Mucosa of stomach (tissue), 1 donor: ENCODE results near the gene CEP83.
"Not testable (repeated sequence)": the region's sequence is repeated elsewhere in the genome, so short reads cannot be mapped to it uniquely, and the experiment has no call there.

Experiments used
- H3K27me3 ChIP-seq: one replicate; pipeline ENCODE4 v1.7.0; 2013; ENCODE audit warnings: mild to moderate bottlenecking, low read length; ENCODE audit not compliant: control insufficient read depth, insufficient read depth
- H3K36me3 ChIP-seq: one replicate; pipeline ENCODE4 v1.7.0; 2013; ENCODE audit warnings: low read length; ENCODE audit not compliant: control insufficient read depth, insufficient read depth
- H3K4me1 ChIP-seq: one replicate; pipeline ENCODE4 v1.7.0; 2013; ENCODE audit warnings: mild to moderate bottlenecking, low read length; ENCODE audit not compliant: control insufficient read depth, insufficient read depth
- H3K4me3 ChIP-seq: one replicate; pipeline ENCODE4 v1.7.0; 2013; ENCODE audit warnings: low read length
- H3K9ac ChIP-seq: one replicate; pipeline ENCODE4 v1.7.0; 2013; ENCODE audit warnings: mild to moderate bottlenecking, low read length, moderate library complexity
- H3K9me3 ChIP-seq: one replicate; pipeline ENCODE4 v1.7.0; 2013; ENCODE audit warnings: mild to moderate bottlenecking, low read length, moderate library complexity; ENCODE audit not compliant: control insufficient read depth
- donor health status: Pancreatic carcinoma.

Gene CEP83

GRCh38 chr12:94316600-94316999, 143.1 kb downstream of the CEP83 start:
- H3K9me3 ChIP-seq = peaks cover 13% of the 10 kb centered on the region
- not testable (repeated sequence) for H3K4me1 ChIP-seq, H3K9ac ChIP-seq, H3K4me3 ChIP-seq, H3K27me3 ChIP-seq, H3K36me3 ChIP-seq

GRCh38 chr12:94312378-94312777, 147.3 kb downstream of the CEP83 start:
- Histone ChIP-seq H3K9me3 (no peaks in the 10 kb centered on the region), H3K4me3 (no peak overlapping the region), H3K27me3 (no peaks in the 10 kb centered on the region), H3K9ac (no peak overlapping the region), H3K4me1 (no peaks in the 10 kb centered on the region), H3K36me3 (no peaks in the 10 kb centered on the region)

DNA sequence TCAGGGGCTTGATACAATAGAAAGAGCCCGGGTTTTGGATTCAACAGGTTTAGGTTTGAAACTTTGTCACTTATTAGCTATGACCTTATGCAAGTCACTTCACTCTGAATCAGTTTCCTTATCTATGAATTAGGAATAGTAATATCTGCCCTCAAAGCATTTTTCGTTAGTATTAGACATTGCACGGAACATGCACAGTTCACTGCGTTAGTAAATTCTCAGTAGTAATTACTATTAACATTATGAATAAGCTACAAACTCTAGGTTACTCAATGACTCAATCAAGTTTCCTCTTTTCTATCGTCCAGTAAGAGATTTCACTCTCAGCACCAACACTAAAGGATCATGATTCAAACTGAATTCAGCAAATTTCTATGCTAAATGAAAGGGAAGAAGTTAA, 150.3 kb downstream of the CEP83 start:
- H3K4me1 ChIP-seq = no peaks in the 10 kb centered on the region
- H3K27me3 ChIP-seq = no peaks in the 10 kb centered on the region
- H3K36me3 ChIP-seq = no peaks in the 10 kb centered on the region
- no peak overlapping the region for H3K4me3 ChIP-seq
- H3K9me3 ChIP-seq = no peaks in the 10 kb centered on the region
- H3K9ac ChIP-seq = no peak overlapping the region

DNA sequence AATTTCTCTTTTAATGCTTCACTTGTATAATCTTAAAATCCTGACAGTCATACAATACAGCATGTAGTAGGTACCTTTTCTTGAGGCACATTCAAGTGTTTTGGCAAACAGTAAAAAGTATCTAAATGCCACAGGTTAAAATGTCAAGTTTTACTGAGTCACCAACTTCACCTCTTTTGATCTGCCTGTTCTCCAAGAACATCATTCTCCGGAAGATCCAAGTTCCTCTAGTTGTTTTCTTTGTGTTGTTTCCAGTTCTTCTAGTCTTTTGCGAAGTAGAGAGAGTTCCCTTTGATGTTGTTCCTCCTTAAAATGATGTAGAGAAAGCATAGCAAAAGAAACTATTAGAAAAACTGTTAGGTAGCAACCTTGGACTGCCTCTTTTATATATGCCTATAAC, 151.1 kb downstream of the CEP83 start:
- Histone ChIP-seq H3K4me1 (no peaks in the 10 kb centered on the region), H3K27me3 (no peaks in the 10 kb centered on the region), H3K4me3 (no peak overlapping the region), H3K9me3 (no peaks in the 10 kb centered on the region), H3K36me3 (no peaks in the 10 kb centered on the region), H3K9ac (no peak overlapping the region)

DNA sequence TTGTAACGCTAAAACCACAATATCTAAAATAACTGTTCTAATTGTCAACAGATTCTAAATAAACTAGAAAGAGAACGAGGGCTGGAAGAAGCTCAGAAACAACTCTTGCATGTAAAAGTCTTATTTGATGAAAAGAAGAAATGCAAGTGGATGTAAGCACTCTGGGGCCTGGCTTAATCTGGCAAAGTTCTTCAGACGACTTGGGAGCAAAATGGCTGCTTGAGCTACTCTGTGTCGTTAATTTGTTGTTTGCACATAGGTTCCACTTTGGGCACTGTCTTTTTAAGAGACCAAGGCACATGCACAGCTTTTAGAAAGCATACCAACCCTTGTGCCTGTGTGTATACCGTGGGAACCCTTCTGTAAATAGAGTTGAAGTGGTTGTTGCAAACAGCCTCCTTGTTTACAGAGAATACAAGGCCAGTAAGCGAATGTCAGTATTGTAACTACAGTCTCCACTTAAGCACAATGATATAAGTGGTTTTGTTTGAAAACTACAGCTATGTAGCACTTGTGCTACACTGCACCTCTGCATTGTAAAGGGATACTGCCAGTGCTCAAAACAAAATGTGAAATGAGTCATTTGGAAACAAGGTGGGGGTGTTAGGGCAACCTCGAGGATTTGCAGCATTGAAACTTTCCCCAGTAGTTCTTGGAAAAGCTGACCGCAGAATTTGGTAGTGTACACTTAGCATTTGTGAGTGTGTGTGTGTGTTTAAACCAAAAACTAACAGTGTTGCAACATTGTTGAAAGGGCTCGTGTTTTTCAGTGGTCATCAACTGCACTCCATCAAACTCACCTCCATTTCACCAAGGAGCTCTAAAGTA, 154.3 kb downstream of the CEP83 start:
- H3K36me3 ChIP-seq = no peaks in the 10 kb centered on the region
- H3K4me1 ChIP-seq = no peaks in the 10 kb centered on the region
- no peaks in the 10 kb centered on the region for H3K9me3 ChIP-seq
- no peak overlapping the region for H3K9ac ChIP-seq
- H3K4me3 ChIP-seq = no peak overlapping the region
- H3K27me3 ChIP-seq = no peaks in the 10 kb centered on the region

- Histone ChIP-seq H3K4me3 (no peak overlapping the region), H3K9ac (no peak overlapping the region), H3K4me1 (peaks cover 4% of the 10 kb centered on the region), H3K27me3 (no peaks in the 10 kb centered on the region), H3K36me3 (no peaks in the 10 kb centered on the region), H3K9me3 (no peaks in the 10 kb centered on the region)
These were observed 155.1 kb downstream of the CEP83 start for GRCh38 chr12:94304566-94305061.

DNA sequence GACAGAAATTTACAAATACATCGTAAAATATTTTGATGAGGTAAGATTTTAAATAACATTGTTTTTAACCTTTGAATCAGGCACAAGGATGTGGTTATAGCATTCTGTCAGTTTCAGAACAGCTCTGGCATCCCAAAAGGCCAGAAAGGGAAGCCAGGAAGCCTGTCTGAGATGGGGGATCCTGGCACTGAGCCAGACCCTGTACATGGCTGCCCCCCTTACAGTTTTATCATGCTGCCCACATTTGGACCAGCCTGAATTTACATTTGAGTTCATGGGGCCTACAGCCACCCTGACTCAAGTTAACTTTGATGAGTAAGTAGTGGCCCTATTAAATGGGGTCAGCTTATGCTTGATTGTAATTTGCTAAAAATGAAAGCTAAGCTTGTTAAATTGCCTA, 155.7 kb downstream of the CEP83 start:
- H3K4me1 ChIP-seq = peaks cover 9% of the 10 kb centered on the region
- no peaks in the 10 kb centered on the region for H3K27me3 ChIP-seq
- H3K36me3 ChIP-seq = no peaks in the 10 kb centered on the region
- no peak overlapping the region for H3K4me3 ChIP-seq
- no peaks in the 10 kb centered on the region for H3K9me3 ChIP-seq
- H3K9ac ChIP-seq = no peak overlapping the region

DNA sequence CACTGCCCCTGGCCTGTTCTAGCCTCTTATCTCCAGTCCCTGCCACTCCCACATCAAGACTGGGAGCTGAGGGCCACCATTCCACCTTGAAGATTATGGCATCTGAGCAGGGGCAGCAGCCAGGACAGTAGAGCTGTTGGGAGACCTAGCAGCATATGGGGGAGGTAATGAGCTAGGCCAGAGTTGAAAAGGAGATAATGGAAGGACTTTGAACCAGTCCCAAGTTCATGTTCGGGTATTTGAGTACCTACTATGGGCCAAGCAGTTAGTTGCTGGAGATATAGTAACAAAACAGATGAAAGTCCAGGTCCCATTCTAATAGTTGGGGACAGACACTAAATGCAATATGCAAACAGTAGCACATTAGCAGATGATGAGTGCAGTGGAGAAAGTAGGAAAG, 159.8 kb downstream of the CEP83 start:
- Histone ChIP-seq H3K4me1 (peaks cover 22% of the 10 kb centered on the region), H3K4me3 (no peak overlapping the region), H3K9me3 (no peaks in the 10 kb centered on the region), H3K9ac (no peak overlapping the region), H3K27me3 (no peaks in the 10 kb centered on the region), H3K36me3 (no peaks in the 10 kb centered on the region)

GRCh38 chr12:94297876-94298505, 161.7 kb downstream of the CEP83 start:
- no peaks in the 10 kb centered on the region for H3K27me3 ChIP-seq
- no peak overlapping the region for H3K9ac ChIP-seq
- H3K9me3 ChIP-seq = no peaks in the 10 kb centered on the region
- H3K4me1 ChIP-seq = peaks cover 22% of the 10 kb centered on the region
- no peak overlapping the region for H3K4me3 ChIP-seq
- H3K36me3 ChIP-seq = no peaks in the 10 kb centered on the region

DNA sequence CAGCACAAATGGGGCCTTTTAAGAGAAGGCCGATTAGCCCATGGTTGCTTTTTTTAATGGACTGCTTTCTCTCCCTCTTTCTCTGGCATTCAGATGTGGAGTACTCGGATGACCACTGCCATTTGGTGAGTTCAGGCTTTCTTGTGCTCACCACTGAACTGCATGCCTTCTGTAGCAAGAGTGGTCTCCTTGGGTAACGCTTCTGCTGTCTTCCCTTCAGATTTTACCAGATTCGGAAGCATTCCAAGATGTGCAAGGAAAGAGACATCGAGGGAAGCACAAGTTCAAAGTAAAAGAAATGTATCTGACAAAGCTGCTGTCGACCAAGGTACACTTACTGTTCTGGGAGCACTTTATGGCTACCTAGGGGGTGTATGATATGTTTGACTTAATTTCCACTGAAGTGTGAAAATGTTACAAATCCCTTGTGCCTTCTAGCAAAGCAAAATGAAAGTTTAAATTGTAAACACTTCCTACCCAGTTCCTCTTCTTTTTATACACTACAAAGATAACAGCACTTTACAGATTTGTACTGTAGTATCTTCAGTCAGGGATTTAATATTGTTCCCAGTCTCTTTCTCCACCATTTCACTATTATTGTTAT, 162.5 kb downstream of the CEP83 start:
- no peak overlapping the region for H3K4me3 ChIP-seq
- H3K4me1 ChIP-seq = peaks cover 22% of the 10 kb centered on the region
- no peaks in the 10 kb centered on the region for H3K27me3 ChIP-seq
- no peaks in the 10 kb centered on the region for H3K36me3 ChIP-seq
- H3K9ac ChIP-seq = no peak overlapping the region
- H3K9me3 ChIP-seq = no peaks in the 10 kb centered on the region

- no peaks in the 10 kb centered on the region for H3K27me3 ChIP-seq
- no peaks in the 10 kb centered on the region for H3K36me3 ChIP-seq
- H3K9ac ChIP-seq = no peak overlapping the region
- H3K4me3 ChIP-seq = no peak overlapping the region
- no peaks in the 10 kb centered on the region for H3K9me3 ChIP-seq
- H3K4me1 ChIP-seq = peaks cover 5% of the 10 kb centered on the region
These were observed 169.3 kb downstream of the CEP83 start for GRCh38 chr12:94290353-94290752.
